ENCODE measurements around the gene DYSF. TPM values are rescaled to one million over a fixed set of nuclear protein-coding genes. Genes with fewer than 3 reads are reported as not detected.

The DYSF gene
- polyA plus RNA-seq, 1 of the 3 experiments (the other 2 are of a cell fraction): 0.10 TPM

GRCh38 chr2:71620851-71621251 is 167.5 kb downstream of the DYSF start:
- peaks cover 0 to 2% of the 10 kb centered on the region in 2 experiments; a peak in 1 of 4 replicates for H3K4me1 ChIP-seq (ENCODE audit: control insufficient read depth in 1 of 2, insufficient read depth in 2 of 2, low read depth in 1 of 2, low read length in 1 of 2)
- WGBS (ENCODE audit: low lambda C conversion rate): 29% methylated on average over 2 of the region's 5 CpGs
- H3K4me2 ChIP-seq: no peak overlapping the region
- H2AFZ ChIP-seq (ENCODE audit: low read depth): no peak overlapping the region
- no peak for TF ChIP-seq USF2 (IDR thresholded peaks at IDR 0.05; ENCODE audit: borderline replicate concordance, low read depth, low read length)
- TF ChIP-seq MEF2A (IDR thresholded peaks at IDR 0.05; ENCODE audit: borderline replicate concordance, low read depth): no peak
- no peak for TF ChIP-seq POLR2AphosphoS5 (IDR thresholded peaks at IDR 0.05; ENCODE audit: low read depth, low read length)
- no peak for TF ChIP-seq YY1 (IDR thresholded peaks at IDR 0.05; ENCODE audit: low read depth)
- no peak for TF ChIP-seq TAF1 (IDR thresholded peaks at IDR 0.05; ENCODE audit: borderline replicate concordance, low read depth, low read length)
- TF ChIP-seq GATA2 (CRISPR knock-in tag; IDR thresholded peaks at IDR 0.05): no peak
- no peak for TF ChIP-seq EP300 (IDR thresholded peaks at IDR 0.05; ENCODE audit: borderline replicate concordance in 1 of 2, low read depth in 1 of 2, low read length in 1 of 2)
- DNase-seq: no peak
- CTCF ChIA-PET: interaction anchor here (1.8 to 2.2 kb wide), 2 partner anchors 11 to 304 kb away, joined by 4 to 7 read pairs; no protein-coding TSS in a partner anchor
- POLR2A ChIA-PET: no interaction called here
- no peak overlapping the region for H3K27ac ChIP-seq (ENCODE audit: low read depth in 2 of 2, low read length in 1 of 2)
- no peaks in the 10 kb centered on the region for H3K9me3 ChIP-seq
- H3K27me3 ChIP-seq (ENCODE audit: insufficient read depth): no peaks in the 10 kb centered on the region
- peaks cover 2% of the 10 kb centered on the region for H3F3A ChIP-seq (replicated peaks; ENCODE audit: insufficient read depth)
- H3K9me2 ChIP-seq: no peaks in the 10 kb centered on the region
- H3K36me3 ChIP-seq (replicated peaks in 1 of 2; ENCODE audit: control insufficient read depth in 1 of 2, insufficient read depth in 2 of 2, low read length in 1 of 2): no peaks in the 10 kb centered on the region
- no peaks in the 10 kb centered on the region for H3K79me2 ChIP-seq (ENCODE audit: insufficient read depth)
- H4K20me1 ChIP-seq (ENCODE audit: insufficient read depth): no peaks in the 10 kb centered on the region
- H3K9ac ChIP-seq: no peak overlapping the region
- H3K4me3 ChIP-seq (ENCODE audit: low read depth in 2 of 2, low read length in 1 of 2): no peak overlapping the region

GRCh38 chr2:71629273-71629672 is 175.9 kb downstream of the DYSF start:
- H3K9me3 ChIP-seq: no peaks in the 10 kb centered on the region; the same call in 1 of the 2 replicates
- no peak overlapping the region for H2AFZ ChIP-seq (ENCODE audit: low read depth)
- H3K27ac ChIP-seq (ENCODE audit: low read depth in 2 of 2, low read length in 1 of 2): no peak overlapping the region
- no peak overlapping the region for H3K4me2 ChIP-seq
- no peaks in the 10 kb centered on the region for H3F3A ChIP-seq (replicated peaks; ENCODE audit: insufficient read depth)
- H3K27me3 ChIP-seq (ENCODE audit: insufficient read depth): no peaks in the 10 kb centered on the region; the same call in 1 of the 2 replicates
- no peak overlapping the region for H3K4me3 ChIP-seq (ENCODE audit: low read depth in 2 of 2, low read length in 1 of 2)
- no peaks in the 10 kb centered on the region for H3K36me3 ChIP-seq (replicated peaks in 1 of 2; ENCODE audit: control insufficient read depth in 1 of 2, insufficient read depth in 2 of 2, low read length in 1 of 2)
- no peaks in the 10 kb centered on the region for H3K4me1 ChIP-seq (ENCODE audit: control insufficient read depth in 1 of 2, insufficient read depth in 2 of 2, low read depth in 1 of 2, low read length in 1 of 2)
- CTCF ChIA-PET: no interaction called here
- TF ChIP-seq RCOR1 (IDR thresholded peaks at IDR 0.05; ENCODE audit: low read length) (no peak), TCF12 (IDR thresholded peaks at IDR 0.05) (no peak), EZH2phosphoT487 (IDR thresholded peaks at IDR 0.05; ENCODE audit: borderline replicate concordance, low read depth) (no peak), SMC3 (IDR thresholded peaks at IDR 0.05; ENCODE audit: low read depth, low read length) (no peak)
- DNase-seq: no peak
- H4K20me1 ChIP-seq (ENCODE audit: insufficient read depth): no peaks in the 10 kb centered on the region
- H3K9ac ChIP-seq: no peak overlapping the region
- H3K79me2 ChIP-seq (ENCODE audit: insufficient read depth): no peaks in the 10 kb centered on the region
- no peaks in the 10 kb centered on the region for H3K9me2 ChIP-seq
- POLR2A ChIA-PET: interaction anchor here (0.6 kb wide), 1 partner anchor 12 kb away, joined by 6 read pairs; no protein-coding TSS in a partner anchor
